ENCODE data around the gene ARHGEF3. TPM values are rescaled to one million over a fixed set of nuclear protein-coding genes. Genes with fewer than 3 reads are reported as not detected.
A peak's percentile ranks its signal among the peaks of the same experiment; 100 is the strongest.

The ARHGEF3 gene
- total and polyA plus RNA-seq, 5 experiments from 2014 or later, result 95.3 to 123 (median 101) TPM

DNA sequence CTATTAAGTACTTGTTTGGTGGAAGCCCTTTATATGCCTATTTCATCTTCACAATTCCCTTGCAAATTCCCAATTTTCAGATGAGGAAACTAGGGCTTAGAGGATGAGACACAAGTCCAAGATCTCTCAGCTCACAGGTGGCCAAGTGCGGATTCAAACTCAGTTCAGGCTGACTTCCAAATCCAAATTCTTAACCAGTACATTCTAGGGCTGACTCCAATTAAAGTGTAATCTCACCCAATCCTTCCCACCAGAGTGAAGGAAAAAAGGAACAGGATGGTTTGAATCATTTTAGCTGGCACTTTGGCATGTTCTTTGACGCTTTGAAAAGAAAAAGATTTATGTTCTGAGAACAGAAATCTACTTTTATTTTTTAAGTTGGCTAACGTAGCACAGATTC, 12.7 kb downstream of the ARHGEF3 start:
- ATAC-seq (no peak), DNase-seq (no peak)
- Mint-ChIP-seq H3K4me3 (peak overlapping the region; percentile 43 to 86 (median 74)), H3K4me1 (peaks cover 51 to 97% (median 92%) of the 10 kb centered on the region in 4 donors), H3K27me3 (no peaks in the 10 kb centered on the region), H3K9me3 (no peaks in the 10 kb centered on the region), H3K36me3 (peaks cover 4 to 14% (median 11%) of the 10 kb centered on the region in 3 donors), H3K27ac (peak overlapping the region; percentile 88 to 97 (median 96))
- POLR2A ChIA-PET, result interaction anchor here (0.7 to 12.7 kb wide), 12 partner anchors 9 to 96 kb away, joined by 3 to 278 read pairs (median 4); partner anchors contain the start of gene ARHGEF3

GRCh38 chr3:56788521-56788920, 13.2 kb downstream of the ARHGEF3 start:
- H3K27me3 Mint-ChIP-seq, result no peaks in the 10 kb centered on the region
- peaks cover 4 to 10% (median 8%) of the 10 kb centered on the region in 3 donors for H3K36me3 Mint-ChIP-seq
- peak overlapping the region; percentile 88 to 97 (median 96) for H3K27ac Mint-ChIP-seq
- POLR2A ChIA-PET, result interaction anchor here (0.7 to 12.7 kb wide), 13 partner anchors 10 to 133 kb away, joined by 3 to 278 read pairs (median 4); partner anchors contain the start of gene ARHGEF3
- peaks cover 47 to 98% (median 93%) of the 10 kb centered on the region in 4 donors for H3K4me1 Mint-ChIP-seq
- peak overlapping the region; percentile 43 to 86 (median 74) for H3K4me3 Mint-ChIP-seq
- no peak for DNase-seq
- ATAC-seq, result no peak
- no peaks in the 10 kb centered on the region for H3K9me3 Mint-ChIP-seq

- H3K27me3 Mint-ChIP-seq, result no peaks in the 10 kb centered on the region
- H3K4me3 Mint-ChIP-seq, result peak overlapping the region; percentile 50 to 86 (median 74)
- peak in 1 of 2 donors; percentile 52 for ATAC-seq
- DNase-seq, result peak in 4 of 10 donors; percentile 38 to 58 (median 48)
- peak overlapping the region; percentile 88 to 97 (median 96) for H3K27ac Mint-ChIP-seq
- H3K9me3 Mint-ChIP-seq, result no peaks in the 10 kb centered on the region
- peaks cover 53 to 99% (median 97%) of the 10 kb centered on the region in 4 donors for H3K4me1 Mint-ChIP-seq
- H3K36me3 Mint-ChIP-seq, result peaks cover 4 to 8% (median 5%) of the 10 kb centered on the region in 3 donors
- POLR2A ChIA-PET, result interaction anchor here (0.8 to 12.7 kb wide), 10 partner anchors 10 to 134 kb away, joined by 3 to 278 read pairs (median 7); partner anchors contain the start of gene ARHGEF3
Observed at GRCh38 chr3:56787784-56788256, 13.9 kb downstream of the ARHGEF3 start.

- ATAC-seq (no peak), DNase-seq (no peak)
- H3K27me3 Mint-ChIP-seq, result no peaks in the 10 kb centered on the region
Observed at GRCh38 chr3:56787258-56787775, 14.4 kb downstream of the ARHGEF3 start.

GRCh38 chr3:56785499-56785898, 16.2 kb downstream of the ARHGEF3 start:
- Mint-ChIP-seq H3K36me3 (peaks cover 0 to 10% (median 9%) of the 10 kb centered on the region in 3 donors), H3K27me3 (no peaks in the 10 kb centered on the region), H3K27ac (peak overlapping the region in 9 of 10 donors; percentile 88 to 98 (median 96)), H3K4me1 (peaks cover 49 to 100% (median 98%) of the 10 kb centered on the region in 4 donors), H3K4me3 (peak overlapping the region; percentile 10 to 84 (median 72)), H3K9me3 (peaks cover 0 to 4% (median 0%) of the 10 kb centered on the region in 9 donors)
- no peak for ATAC-seq
- DNase-seq, result no peak
- POLR2A ChIA-PET, result interaction anchor here (1.0 to 12.7 kb wide), 7 partner anchors 10 to 131 kb away, joined by 3 to 278 read pairs (median 21); partner anchors contain the start of genes ARHGEF3 and TASOR

More at GRCh38 chr3:56787258-56787775, 14.4 kb downstream of the ARHGEF3 start:
- Mint-ChIP-seq H3K9me3 (no peaks in the 10 kb centered on the region), H3K4me3 (peak overlapping the region; percentile 26 to 84 (median 66)), H3K27ac (peak overlapping the region; percentile 88 to 97 (median 96)), H3K4me1 (peaks cover 52 to 100% (median 98%) of the 10 kb centered on the region in 4 donors), H3K36me3 (peaks cover under 1 to 6% (median 2%) of the 10 kb centered on the region in 3 donors)
- POLR2A ChIA-PET, result interaction anchor here (3.5 to 12.7 kb wide), 4 partner anchors 10 to 33 kb away, joined by 33 to 278 read pairs (median 53); partner anchors contain the start of gene ARHGEF3

GRCh38 chr3:56784448-56785001, 17.2 kb downstream of the ARHGEF3 start:
- peak overlapping the region; percentile 54 to 84 (median 78) for H3K4me3 Mint-ChIP-seq
- H3K9me3 Mint-ChIP-seq, result peaks cover 0 to 5% (median 0%) of the 10 kb centered on the region in 9 donors
- peaks cover 49 to 100% (median 98%) of the 10 kb centered on the region in 4 donors for H3K4me1 Mint-ChIP-seq
- H3K27ac Mint-ChIP-seq, result peak overlapping the region; percentile 88 to 98 (median 96)
- POLR2A ChIA-PET, result interaction anchor here (1.0 to 12.7 kb wide), 9 partner anchors 9 to 191 kb away, joined by 3 to 278 read pairs (median 13); partner anchors contain the start of genes ARHGEF3 and TASOR
- DNase-seq (no peak), ATAC-seq (no peak)
- H3K27me3 Mint-ChIP-seq, result no peaks in the 10 kb centered on the region
- H3K36me3 Mint-ChIP-seq, result peaks cover 0 to 16% (median 13%) of the 10 kb centered on the region in 3 donors

GRCh38 chr3:56783644-56784447, 17.9 kb downstream of the ARHGEF3 start:
- Mint-ChIP-seq H3K9me3 (peaks cover 0 to 5% (median 0%) of the 10 kb centered on the region in 9 donors), H3K4me1 (peaks cover 50 to 100% (median 98%) of the 10 kb centered on the region in 4 donors), H3K36me3 (peaks cover 0 to 20% (median 15%) of the 10 kb centered on the region in 3 donors), H3K27ac (peak overlapping the region; percentile 88 to 98 (median 96)), H3K4me3 (peak overlapping the region; percentile 54 to 84 (median 78)), H3K27me3 (no peaks in the 10 kb centered on the region)
- POLR2A ChIA-PET, result interaction anchor here (1.0 to 12.7 kb wide), 10 partner anchors 8 to 190 kb away, joined by 3 to 278 read pairs (median 16); partner anchors contain the start of genes ARHGEF3 and TASOR
- DNase-seq (peak; percentile 16 to 90 (median 72)), ATAC-seq (peak; percentile 85 to 90)

GRCh38 chr3:56782906-56783305, 18.8 kb downstream of the ARHGEF3 start:
- peaks cover 0 to 20% (median 15%) of the 10 kb centered on the region in 3 donors for H3K36me3 Mint-ChIP-seq
- POLR2A ChIA-PET, result interaction anchor here (0.6 to 12.7 kb wide), 17 partner anchors 9 to 186 kb away, joined by 3 to 278 read pairs (median 6); partner anchors contain the start of genes ARHGEF3 and TASOR
- H3K4me3 Mint-ChIP-seq, result peak overlapping the region; percentile 54 to 84 (median 78)
- H3K27ac Mint-ChIP-seq, result peak overlapping the region; percentile 88 to 98 (median 96)
- ATAC-seq (peak; percentile 2 to 11), DNase-seq (peak in 1 of 10 donors; percentile 28)
- peaks cover 0 to 5% (median 0%) of the 10 kb centered on the region in 9 donors for H3K9me3 Mint-ChIP-seq
- peaks cover 48 to 99% (median 95%) of the 10 kb centered on the region in 4 donors for H3K4me1 Mint-ChIP-seq
- no peaks in the 10 kb centered on the region for H3K27me3 Mint-ChIP-seq

GRCh38 chr3:56782215-56782614, 19.5 kb downstream of the ARHGEF3 start:
- Mint-ChIP-seq H3K27me3 (no peaks in the 10 kb centered on the region), H3K9me3 (peaks cover 0 to 5% (median 0%) of the 10 kb centered on the region in 9 donors), H3K36me3 (peaks cover 0 to 25% (median 17%) of the 10 kb centered on the region in 3 donors), H3K27ac (peak overlapping the region; percentile 88 to 98 (median 96)), H3K4me1 (peaks cover 48 to 100% (median 96%) of the 10 kb centered on the region in 4 donors), H3K4me3 (peak overlapping the region in 8 of 10 donors; percentile 73 to 84 (median 79))
- POLR2A ChIA-PET, result interaction anchor here (0.6 to 12.7 kb wide), 15 partner anchors 10 to 186 kb away, joined by 3 to 278 read pairs (median 7); partner anchors contain the start of genes ARHGEF3 and TASOR
- ATAC-seq, result no peak
- DNase-seq, result no peak

DNA sequence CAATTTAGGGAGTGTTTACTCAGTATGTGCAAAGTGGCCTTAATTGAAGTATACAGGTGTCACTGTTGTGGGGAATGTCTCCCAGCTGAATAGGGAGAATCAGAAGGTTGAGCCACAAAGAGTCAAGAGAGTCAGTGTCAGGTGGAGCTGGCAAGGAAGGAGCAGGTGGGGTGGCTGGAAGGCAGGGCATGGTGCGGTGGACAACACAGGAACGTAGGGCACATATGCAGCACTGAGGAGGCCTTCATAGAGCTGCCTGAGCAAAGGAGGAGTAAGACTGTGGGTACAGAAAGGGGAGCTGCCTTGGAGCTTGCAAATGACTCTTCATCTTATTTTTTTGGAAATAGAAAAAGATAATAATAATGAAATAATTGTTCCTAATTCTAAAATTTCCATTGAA, 20.0 kb downstream of the ARHGEF3 start:
- peak overlapping the region; percentile 50 to 84 (median 74) for H3K4me3 Mint-ChIP-seq
- no peaks in the 10 kb centered on the region for H3K27me3 Mint-ChIP-seq
- H3K4me1 Mint-ChIP-seq, result peaks cover 51 to 100% (median 96%) of the 10 kb centered on the region in 4 donors
- peaks cover 0 to 29% (median 17%) of the 10 kb centered on the region in 3 donors for H3K36me3 Mint-ChIP-seq
- peak overlapping the region; percentile 88 to 98 (median 96) for H3K27ac Mint-ChIP-seq
- DNase-seq (no peak), ATAC-seq (no peak)
- POLR2A ChIA-PET, result interaction anchor here (1.3 to 12.7 kb wide), 9 partner anchors 10 to 57 kb away, joined by 5 to 278 read pairs (median 7); partner anchors contain the start of gene ARHGEF3
- H3K9me3 Mint-ChIP-seq, result peaks cover 0 to 5% (median 0%) of the 10 kb centered on the region in 9 donors

- Mint-ChIP-seq H3K27me3 (no peaks in the 10 kb centered on the region), H3K27ac (peak overlapping the region; percentile 88 to 97 (median 96)), H3K36me3 (peaks cover 0 to 32% (median 17%) of the 10 kb centered on the region in 3 donors), H3K4me3 (peak overlapping the region in 9 of 10 donors; percentile 12 to 82 (median 60)), H3K9me3 (peaks cover 0 to 5% (median 0%) of the 10 kb centered on the region in 9 donors), H3K4me1 (peaks cover 49 to 100% (median 96%) of the 10 kb centered on the region in 4 donors)
- no peak for ATAC-seq
- DNase-seq, result no peak
- POLR2A ChIA-PET, result interaction anchor here (2.8 to 12.7 kb wide), 4 partner anchors 10 to 27 kb away, joined by 20 to 278 read pairs (median 54); partner anchors contain the start of gene ARHGEF3
Observed at GRCh38 chr3:56780936-56781335, 20.8 kb downstream of the ARHGEF3 start.
